Neuronal stem cell (in vitro differentiated cells): Measurements from ENCODE around the gene UCHL3.
A peak's percentile ranks its signal among the peaks of the same experiment; 100 is the strongest.

Experiments used
- DNase-seq: peaks from one replicate; pipeline ENCODE4 v3.0.0-alpha.2; 2013; ENCODE audit warnings: low spot score
- H2AFZ ChIP-seq: one replicate; pipeline ENCODE4 v1.6.1; 2013; ENCODE audit warnings: mild to moderate bottlenecking, low read length, inconsistent platforms
- H2AK5ac ChIP-seq: 2 replicates; pipeline ENCODE4 v1.6.1; 2013; ENCODE audit warnings: low read depth, mild to moderate bottlenecking, inconsistent platforms, low read length, moderate library complexity, mixed read lengths
- H2BK120ac ChIP-seq: 2 replicates; pipeline ENCODE4 v1.6.1; 2013; ENCODE audit warnings: low read depth, mild to moderate bottlenecking, inconsistent platforms, low read length, moderate library complexity, mixed read lengths
- H2BK12ac ChIP-seq: one replicate; pipeline ENCODE4 v1.6.1; 2013; ENCODE audit warnings: low read length, inconsistent platforms
- H2BK15ac ChIP-seq: 2 replicates; pipeline ENCODE4 v1.6.1; 2013; ENCODE audit warnings: mild to moderate bottlenecking, low read length, inconsistent platforms, mixed read lengths
- H2BK5ac ChIP-seq: one replicate; pipeline ENCODE4 v1.6.1; 2013; ENCODE audit warnings: inconsistent platforms, mild to moderate bottlenecking, low read length, moderate library complexity
- H3K14ac ChIP-seq: one replicate; pipeline ENCODE4 v1.6.1; 2013; ENCODE audit warnings: low read length, inconsistent platforms
- H3K18ac ChIP-seq: 2 replicates; pipeline ENCODE4 v1.6.1; 2013; ENCODE audit warnings: low read length, inconsistent platforms
- H3K23ac ChIP-seq: 2 replicates; pipeline ENCODE4 v1.6.1; 2013; ENCODE audit warnings: low read depth, mild to moderate bottlenecking, mixed read lengths, low read length, inconsistent platforms; ENCODE audit not compliant: poor library complexity
- H3K27ac ChIP-seq: replicated peaks from 3 replicates; pipeline ENCODE4 v1.5.1; 2013; ENCODE audit warnings: low read length, inconsistent platforms
- H3K27me3 ChIP-seq, 3 experiments: 2 replicates each; pipeline ENCODE4 v1.6.1; 2013; ENCODE audit warnings: low read length in 3 of 3, mild to moderate bottlenecking in 2 of 3, inconsistent platforms in 1 of 3, low read depth in 1 of 3, mixed read lengths in 1 of 3, moderate library complexity in 1 of 3; ENCODE audit not compliant: control insufficient read depth in 3 of 3, insufficient read depth in 3 of 3
- H3K36me3 ChIP-seq, 2 donors: replicated peaks in 1 of 2; 2 replicates each; pipeline ENCODE4 v1.6.1; 2013; ENCODE audit warnings: low read length in 2 of 2; ENCODE audit not compliant: control insufficient read depth in 2 of 2, insufficient read depth in 2 of 2
- H3K4ac ChIP-seq: 2 replicates; pipeline ENCODE4 v1.6.1; 2013; ENCODE audit warnings: inconsistent platforms, mild to moderate bottlenecking, low read length, moderate library complexity
- H3K4me1 ChIP-seq, 2 donors: 1 replicate in 1 of 2; 2 replicates in 1 of 2; pipeline ENCODE4 v1.6.1; 2013; ENCODE audit warnings: low read length in 2 of 2, low read depth in 1 of 2; ENCODE audit not compliant: control insufficient read depth in 2 of 2, insufficient read depth in 1 of 2
- H3K4me2 ChIP-seq: one replicate; pipeline ENCODE4 v1.6.1; 2013; ENCODE audit warnings: mild to moderate bottlenecking, low read length, inconsistent platforms; ENCODE audit not compliant: insufficient read depth, poor library complexity, severe bottlenecking
- H3K4me3 ChIP-seq, 2 donors: 2 replicates each; pipeline ENCODE4 v1.5.1; 2013; ENCODE audit warnings: low read length in 2 of 2, mild to moderate bottlenecking in 2 of 2, inconsistent platforms in 1 of 2, moderate library complexity in 1 of 2
- H3K79me1 ChIP-seq: one replicate; pipeline ENCODE4 v1.6.1; 2013; ENCODE audit warnings: low read depth, mild to moderate bottlenecking, inconsistent platforms, low read length, moderate library complexity
- H3K9ac ChIP-seq: one replicate; pipeline ENCODE4 v1.6.1; 2013; ENCODE audit warnings: mild to moderate bottlenecking, low read depth, low read length, inconsistent platforms; ENCODE audit not compliant: poor library complexity
- H3K9me3 ChIP-seq, 2 donors: replicated peaks in 1 of 2; 2 replicates each; pipeline versions ENCODE3 to v1.6.1; 2013; ENCODE audit warnings: low read length in 2 of 2, mild to moderate bottlenecking in 2 of 2, inconsistent platforms in 1 of 2, low read depth in 1 of 2, mixed read lengths in 1 of 2, moderate library complexity in 1 of 2; ENCODE audit not compliant: control insufficient read depth in 2 of 2, insufficient read depth in 1 of 2
- H4K8ac ChIP-seq: one replicate; pipeline ENCODE4 v1.6.1; 2013; ENCODE audit warnings: low read depth, mild to moderate bottlenecking, inconsistent platforms, low read length, moderate library complexity
- H4K91ac ChIP-seq: one replicate; pipeline ENCODE4 v1.6.1; 2013; ENCODE audit warnings: low read length, low read depth, mild to moderate bottlenecking, inconsistent platforms; ENCODE audit not compliant: poor library complexity
- WGBS, 2 donors: extraction: QIAGEN DNeasy Blood & Tissue Kit; methylation state at CpG; one replicate each; pipeline ENCODE4 v1.1.7; 2013; ENCODE audit warnings: missing lambda C conversion rate in 2 of 2, mixed read lengths in 1 of 2; ENCODE audit not compliant: insufficient read length in 2 of 2, insufficient replicate concordance in 1 of 2; ENCODE audit errors: extremely low coverage in 2 of 2; 5-methylcytosine and 5-hydroxymethylcytosine counted together

Gene UCHL3

GRCh38 chr13:75633285-75633684, 83.7 kb downstream of the UCHL3 start:
- Histone ChIP-seq H3K79me1 (no peaks in the 10 kb centered on the region), H4K91ac (no peak overlapping the region)
- no CpG with 5 or more reads among the region's 2 CpGs for WGBS, 2 donors

GRCh38 chr13:75635101-75635827, 85.7 kb downstream of the UCHL3 start:
- H3K23ac ChIP-seq, result no peak overlapping the region
- H3K4ac ChIP-seq, result no peak overlapping the region
- no peak overlapping the region for H2BK15ac ChIP-seq
- peaks cover 8 to 29% (median 27%) of the 10 kb centered on the region in 3 experiments for H3K27me3 ChIP-seq
- H3K4me1 ChIP-seq, result peaks cover 4 to 6% of the 10 kb centered on the region in 2 donors
- no peak overlapping the region for H2BK12ac ChIP-seq
- H4K91ac ChIP-seq, result no peak overlapping the region
- H3K4me3 ChIP-seq, result peak overlapping the region; percentile 69 to 76
- peak overlapping the region; percentile 80 for H3K4me2 ChIP-seq
- DNase-seq, result no peak
- no peak overlapping the region for H3K27ac ChIP-seq
- H2AFZ ChIP-seq, result peak overlapping the region; percentile 99
- peak overlapping the region; percentile 88 for H2AK5ac ChIP-seq
- peak overlapping the region; percentile 50 for H3K9ac ChIP-seq
- WGBS, 2 donors, result no CpG with 5 or more reads among the region's 49 CpGs
- H2BK120ac ChIP-seq, result peak overlapping the region; percentile 31
- no peaks in the 10 kb centered on the region for H3K36me3 ChIP-seq
- H3K79me1 ChIP-seq, result no peaks in the 10 kb centered on the region
- no peaks in the 10 kb centered on the region for H3K9me3 ChIP-seq
- no peak overlapping the region for H2BK5ac ChIP-seq
- peak overlapping the region; percentile 91 for H3K18ac ChIP-seq
- H4K8ac ChIP-seq, result no peak overlapping the region
- H3K14ac ChIP-seq, result no peak overlapping the region

More at GRCh38 chr13:75633285-75633684, 83.7 kb downstream of the UCHL3 start:
- Histone ChIP-seq H2BK5ac (no peak overlapping the region), H3K23ac (no peak overlapping the region), H2BK15ac (no peak overlapping the region), H3K14ac (no peak overlapping the region), H3K4me2 (no peak overlapping the region), H3K4me3 (no peak overlapping the region), H2AK5ac (no peak overlapping the region), H4K8ac (no peak overlapping the region), H3K18ac (no peak overlapping the region), H2AFZ (no peak overlapping the region), H2BK120ac (no peak overlapping the region), H3K9me3 (no peaks in the 10 kb centered on the region), H2BK12ac (no peak overlapping the region), H3K4ac (no peak overlapping the region), H3K27ac (no peak overlapping the region), H3K4me1 (peaks cover 4 to 6% of the 10 kb centered on the region in 2 donors), H3K9ac (no peak overlapping the region), H3K27me3 (peaks cover 8 to 28% (median 24%) of the 10 kb centered on the region in 3 experiments), H3K36me3 (no peaks in the 10 kb centered on the region)
- no peak for DNase-seq

DNA sequence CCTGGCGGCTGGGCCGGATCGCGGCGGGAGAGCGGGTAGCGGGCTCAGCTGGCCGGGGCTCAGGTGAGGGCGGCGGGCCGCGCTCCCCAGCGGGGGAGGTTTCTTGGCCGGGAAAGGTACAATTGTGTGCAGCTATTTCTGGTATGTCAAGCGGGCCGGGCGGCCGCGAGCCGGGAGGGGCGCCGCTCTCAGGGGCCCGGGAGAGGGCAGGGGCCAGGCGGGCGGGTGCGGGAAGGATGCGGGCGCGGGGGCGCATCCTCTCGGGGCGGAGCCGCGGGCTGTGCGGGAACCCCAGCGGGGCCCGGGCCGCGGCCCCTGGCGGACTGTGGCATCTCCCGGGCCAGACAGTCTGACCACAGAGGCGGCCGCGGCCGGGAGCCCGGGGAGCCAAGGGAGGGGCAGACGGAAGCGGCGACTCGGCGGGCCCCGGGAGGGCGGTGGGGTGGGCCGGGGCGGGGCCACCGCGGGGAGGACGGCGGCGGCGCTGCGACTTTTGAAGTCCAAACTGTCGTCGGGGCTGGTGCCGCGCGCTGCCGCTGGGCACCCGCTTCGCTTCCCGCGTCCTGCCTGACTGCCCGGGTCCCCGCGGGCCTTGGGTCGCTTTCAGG, 86.3 kb downstream of the UCHL3 start, which contains the start of gene LMO7:
TSS of gene LMO7 (plus strand) at position 503 of the 608 bp plus-strand sequence. CDS start 328 bp downstream, outside the sequence.
- Histone ChIP-seq H2AK5ac (peak within 1 kb of the TSS; percentile 88), H3K9me3 (no peaks in the 10 kb centered on the region), H3K4me2 (peak within 1 kb of the TSS; percentile 91), H3K18ac (peak within 1 kb of the TSS; percentile 91), H2BK15ac (peak within 1 kb of the TSS; percentile 87), H2BK5ac (no peak within 1 kb of the TSS), H3K4ac (no peak within 1 kb of the TSS), H4K8ac (peak within 1 kb of the TSS; percentile 23), H3K9ac (peak within 1 kb of the TSS; percentile 78), H3K4me1 (peaks cover 4 to 6% of the 10 kb centered on the region in 2 donors), H3K27me3 (peaks cover 8 to 29% (median 27%) of the 10 kb centered on the region in 3 experiments), H2BK120ac (peak within 1 kb of the TSS; percentile 31), H2BK12ac (no peak within 1 kb of the TSS), H3K14ac (no peak within 1 kb of the TSS), H3K36me3 (no peaks in the 10 kb centered on the region), H2AFZ (peak within 1 kb of the TSS; percentile 99), H3K4me3 (peak within 1 kb of the TSS; percentile 69 to 80), H3K79me1 (no peaks in the 10 kb centered on the region), H3K27ac (no peak within 1 kb of the TSS), H3K23ac (peak within 1 kb of the TSS; percentile 95), H4K91ac (no peak within 1 kb of the TSS)
- DNase-seq, result peak; percentile 43
- WGBS, 2 donors, result no CpG with 5 or more reads among the region's 76 CpGs
